Gastroesophageal sphincter (tissue), 4 donors: ENCODE data around the gene CELF2. TPM values are rescaled to one million over a fixed set of nuclear protein-coding genes. Genes with fewer than 3 reads are reported as not detected.

Experiments
- ATAC-seq: fragments of 150-250 bp; one replicate; pipeline ENCODE4 v1.9.1; 2016; ENCODE audit warnings: mild to moderate bottlenecking, moderate library complexity
- H3K27ac ChIP-seq, 4 donors: fragments of 200-600 bp; sonication (generic) in 3 of 4; 1 replicate in 3 of 4; 2 replicates in 1 of 4; pipeline ENCODE4 v1.5.1; 2016 to 2019
- H3K27me3 ChIP-seq: fragments of 200-600 bp; sonication (generic); one replicate; pipeline ENCODE4 v1.5.1; 2019
- H3K36me3 ChIP-seq, 2 donors: fragments of 200-600 bp; sonication (generic); one replicate each; pipeline ENCODE4 v1.5.1; 2019; ENCODE audit warnings: control low read depth in 1 of 2
- H3K4me1 ChIP-seq, 3 donors: fragments of 200-600 bp; sonication (generic); 1 replicate in 2 of 3; 2 replicates in 1 of 3; pipeline ENCODE4 v1.5.1; 2016 to 2019; ENCODE audit warnings: control low read depth in 2 of 3
- H3K4me3 ChIP-seq, 2 donors: fragments of 200-600 bp; sonication (generic); one replicate each; pipeline ENCODE4 v1.5.1; 2019; ENCODE audit warnings: mild to moderate bottlenecking in 1 of 2, moderate library complexity in 1 of 2
- H3K9me3 ChIP-seq, 3 donors: fragments of 200-600 bp; sonication (generic); one replicate each; pipeline ENCODE4 v1.5.1; 2017 to 2019; ENCODE audit warnings: control low read depth in 2 of 3
- CTCF ChIP-seq, 4 experiments: fragments of 200-600 bp in 2 of 4; fragments of 450-650 bp in 2 of 4; sonication (generic) in 1 of 4; IDR thresholded peaks; one replicate each; pipeline ENCODE4 v1.5.1; 2017 to 2019; ENCODE audit warnings: antibody characterized with exemption in 4 of 4, mild to moderate bottlenecking in 2 of 4, moderate library complexity in 2 of 4
- EP300 ChIP-seq: sonication (generic); formaldehyde crosslinking; IDR thresholded peaks from one replicate; pipeline ENCODE4 v1.6.1; 2017; ENCODE audit warnings: antibody characterized with exemption, mild to moderate bottlenecking
- POLR2A ChIP-seq, 2 donors: fragments of 450-650 bp; IDR thresholded peaks; one replicate each; pipeline ENCODE4 v1.6.1; 2017; ENCODE audit warnings: antibody characterized with exemption in 2 of 2, mild to moderate bottlenecking in 2 of 2, moderate library complexity in 1 of 2
- POLR2AphosphoS5 ChIP-seq: sonication (generic); formaldehyde crosslinking; IDR thresholded peaks from one replicate; pipeline ENCODE4 v1.6.1; 2017; ENCODE audit warnings: antibody characterized with exemption
- WGBS, 2 donors: methylation state at CpG; one replicate each; pipeline ENCODE4 v1.1.5; 2018; ENCODE audit warnings: low coverage in 1 of 2; 5-methylcytosine and 5-hydroxymethylcytosine counted together
- total RNA-seq, 4 donors: library from RNA; depleted of rRNA; stranded (reverse); fragments of >200 nt; gene quantifications; one replicate each; pipeline ENCODE4 v1.1.0, GENCODE V29; 2016

The CELF2 gene
- total RNA-seq, 4 donors from 2014 or later, result 82.4 to 122 (median 110) TPM

GRCh38 chr10:11195623-11196022, 178.0 kb downstream of the CELF2 start:
- WGBS, 2 donors, result 25 to 66% methylated on average over 3 to 7 of the region's 7 CpGs
- Histone ChIP-seq H3K4me3 (no peak overlapping the region), H3K4me1 (peaks cover 2 to 88% (median 20%) of the 10 kb centered on the region in 3 donors), H3K36me3 (peaks cover 0 to 28% of the 10 kb centered on the region in 2 donors), H3K9me3 (no peaks in the 10 kb centered on the region), H3K27ac (no peak overlapping the region), H3K27me3 (no peaks in the 10 kb centered on the region)
- ATAC-seq, result no peak
- TF ChIP-seq EP300 (no peak), POLR2AphosphoS5 (no peak), CTCF (IDR thresholded peaks at IDR 0.05) (no peak), POLR2A (IDR thresholded peaks at IDR 0.05) (no peak)

- TF ChIP-seq EP300 (no peak), POLR2AphosphoS5 (no peak), POLR2A (IDR thresholded peaks at IDR 0.05) (no peak), CTCF (IDR thresholded peaks at IDR 0.05) (no peak)
- no peak overlapping the region for H3K27ac ChIP-seq
- ATAC-seq, result peak; percentile 50
- no peaks in the 10 kb centered on the region for H3K27me3 ChIP-seq
- peaks cover 0 to 36% of the 10 kb centered on the region in 2 donors for H3K36me3 ChIP-seq
- 58 to 75% methylated on average over 3 to 7 of the region's 7 CpGs for WGBS, 2 donors
- H3K9me3 ChIP-seq, result no peaks in the 10 kb centered on the region
- H3K4me3 ChIP-seq, result no peak overlapping the region
- peaks cover 2 to 80% (median 5%) of the 10 kb centered on the region in 3 donors for H3K4me1 ChIP-seq
Observed at GRCh38 chr10:11197266-11197712, 179.6 kb downstream of the CELF2 start.

- Histone ChIP-seq H3K4me3 (no peak overlapping the region), H3K27me3 (no peaks in the 10 kb centered on the region), H3K4me1 (peaks cover 0 to 80% (median 2%) of the 10 kb centered on the region in 3 donors), H3K27ac (no peak overlapping the region), H3K9me3 (no peaks in the 10 kb centered on the region), H3K36me3 (peaks cover 0 to 36% of the 10 kb centered on the region in 2 donors)
- TF ChIP-seq POLR2AphosphoS5, result no peak
- no peak for TF ChIP-seq EP300
- TF ChIP-seq CTCF (IDR thresholded peaks at IDR 0.05), result no peak
- WGBS, 2 donors, result 41 to 85% methylated on average over 3 of the region's 3 CpGs
- no peak for ATAC-seq
Observed at GRCh38 chr10:11197878-11198277, 180.2 kb downstream of the CELF2 start.

GRCh38 chr10:11201911-11202310, 184.2 kb downstream of the CELF2 start:
- no peaks in the 10 kb centered on the region for H3K9me3 ChIP-seq
- H3K27ac ChIP-seq, result no peak overlapping the region
- H3K36me3 ChIP-seq, result peaks cover 0 to 39% of the 10 kb centered on the region in 2 donors
- TF ChIP-seq EP300 (no peak), POLR2A (IDR thresholded peaks at IDR 0.05) (no peak), POLR2AphosphoS5 (no peak), CTCF (IDR thresholded peaks at IDR 0.05) (no peak)
- no peaks in the 10 kb centered on the region for H3K27me3 ChIP-seq
- 71 to 75% methylated on average over 5 of the region's 5 CpGs for WGBS, 2 donors
- ATAC-seq, result no peak
- peaks cover 0 to 47% (median 0%) of the 10 kb centered on the region in 3 donors for H3K4me1 ChIP-seq
- H3K4me3 ChIP-seq, result no peak overlapping the region

- peaks cover 0 to 44% (median 0%) of the 10 kb centered on the region in 3 donors for H3K4me1 ChIP-seq
- H3K4me3 ChIP-seq, result no peak overlapping the region
- H3K27ac ChIP-seq, result no peak overlapping the region
- no peak for ATAC-seq
- TF ChIP-seq POLR2AphosphoS5, result no peak
- no peak for TF ChIP-seq EP300
- TF ChIP-seq POLR2A (IDR thresholded peaks at IDR 0.05), result no peak
- no peak for TF ChIP-seq CTCF (IDR thresholded peaks at IDR 0.05)
- peaks cover 0 to 36% of the 10 kb centered on the region in 2 donors for H3K36me3 ChIP-seq
- no peaks in the 10 kb centered on the region for H3K27me3 ChIP-seq
- WGBS, 2 donors, result 68 to 73% methylated on average over 8 to 14 of the region's 19 CpGs
- no peaks in the 10 kb centered on the region for H3K9me3 ChIP-seq
Observed at GRCh38 chr10:11204351-11204942, 186.8 kb downstream of the CELF2 start.
